DMS153 treated with DMSO at 0.1 percent for 48 hours (cell line): ENCODE results near the gene BRIX1.
"Not testable (repeated sequence)": the region's sequence is repeated elsewhere in the genome, so short reads cannot be mapped to it uniquely, and the experiment has no call there.

ENCODE experiments used
- DNase-seq: peaks from one replicate; lab custom pipeline; 2025; ENCODE audit not compliant: unreplicated experiment; lab: John Stamatoyannopoulos, UW

The BRIX1 gene

DNA sequence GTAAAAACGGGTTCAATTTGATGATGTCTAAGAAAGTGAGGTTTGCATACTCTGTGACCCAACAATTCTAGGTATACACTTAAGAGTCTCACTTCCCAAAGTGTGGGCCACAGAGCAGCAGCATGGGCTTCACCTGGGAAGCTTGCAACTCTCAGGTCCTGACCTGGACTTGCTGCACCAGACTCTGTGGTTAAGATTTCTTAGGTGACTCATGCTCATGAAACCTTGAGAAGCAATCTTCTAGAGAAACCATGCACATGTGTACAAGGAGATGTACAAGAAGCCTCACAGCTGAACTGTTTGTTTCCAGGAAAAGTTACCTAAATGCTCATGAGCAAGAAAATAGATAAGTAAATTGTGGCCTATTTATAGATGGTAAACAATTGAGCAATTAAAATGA is 43.8 kb downstream of the BRIX1 start:
- no peak for DNase-seq

DNA sequence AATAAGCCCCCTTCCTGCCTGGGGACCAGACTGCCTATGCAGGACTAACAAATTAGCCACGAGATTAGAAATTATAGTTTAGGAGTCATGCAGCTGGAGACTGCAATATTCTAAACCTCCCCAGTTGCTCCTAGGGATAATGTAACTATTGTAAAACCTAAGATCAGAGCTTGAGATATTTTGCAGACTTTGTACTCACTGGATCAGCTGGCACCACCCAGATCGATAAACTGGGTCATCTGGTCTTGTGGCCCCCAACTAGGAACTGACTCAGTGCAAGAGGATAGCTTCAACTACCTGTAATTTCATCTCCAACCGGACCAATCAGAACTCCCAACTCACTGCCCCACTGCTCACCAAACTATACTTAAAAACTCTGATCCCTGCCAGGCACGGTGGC is 52.0 kb downstream of the BRIX1 start:
- no peak for DNase-seq

DNA sequence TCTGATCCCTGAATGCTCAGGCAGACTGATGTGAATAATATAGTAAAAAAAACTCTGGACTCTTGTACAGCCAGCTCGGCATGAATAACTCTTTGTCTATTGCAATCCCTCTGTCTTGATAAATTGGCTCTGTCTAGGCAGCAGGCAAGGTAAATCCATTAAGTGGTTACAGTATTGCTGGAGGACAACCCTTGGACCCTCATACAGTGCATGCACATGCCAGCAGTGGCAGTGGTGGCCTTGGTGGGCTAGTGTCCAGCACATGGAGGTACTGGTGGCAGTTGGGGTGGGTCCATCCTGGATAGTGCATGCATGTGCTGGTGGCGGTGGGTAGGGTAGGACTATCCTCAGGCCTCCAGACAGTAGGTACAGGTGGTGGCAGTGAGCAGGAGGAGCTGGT is 52.7 kb downstream of the BRIX1 start:
- no peak for DNase-seq

DNA sequence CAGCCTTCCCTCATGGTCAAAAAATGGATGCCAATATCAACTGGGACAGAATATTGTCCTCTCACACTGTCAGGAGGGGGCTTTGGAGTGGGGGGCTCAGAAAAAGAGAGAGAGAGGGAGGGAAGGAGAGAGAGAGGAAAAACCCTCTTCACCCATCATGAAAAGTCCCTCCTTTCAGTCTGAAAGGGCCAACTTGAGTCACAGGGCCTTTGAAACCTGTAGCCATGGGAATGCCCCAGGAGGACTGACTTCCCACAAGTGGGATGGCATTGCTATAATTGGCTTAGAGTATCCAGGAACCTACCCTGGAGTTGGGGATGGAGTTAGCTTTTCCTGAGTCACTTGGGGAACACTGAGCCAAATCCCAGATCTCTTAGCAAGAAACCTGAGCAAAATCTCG is 55.0 kb downstream of the BRIX1 start:
- DNase-seq = no peak

DNA sequence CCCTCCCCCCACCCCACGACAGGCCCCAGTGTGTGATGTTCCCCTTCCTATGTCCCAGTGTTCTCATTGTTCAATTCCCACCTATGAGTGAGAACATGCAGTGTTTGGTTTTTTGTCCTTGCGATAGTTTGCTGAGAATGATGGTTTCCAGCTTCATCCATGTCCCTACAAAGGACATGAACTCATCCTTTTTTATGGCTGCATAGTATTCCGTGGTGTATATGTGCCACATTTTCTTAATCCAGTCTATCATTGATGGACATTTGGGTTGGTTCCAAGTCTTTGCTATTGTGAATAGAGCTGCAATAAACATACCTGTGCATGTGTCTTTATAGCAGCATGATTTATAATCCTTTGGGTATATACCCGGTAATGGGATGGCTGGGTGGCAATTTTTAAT is 56.1 kb downstream of the BRIX1 start:
- DNase-seq = not testable (repeated sequence)
